Left lung (tissue), 10 donors: Measurements from ENCODE around the gene CTNND2. TPM values are rescaled to one million over a fixed set of nuclear protein-coding genes. Genes with fewer than 3 reads are reported as not detected.

Source experiments
- ATAC-seq: fragments of 200-7000 bp; cut with Tn5 transposase; one replicate; pipeline ENCODE4 v1.9.1; 2020; ENCODE audit warnings: moderate library complexity
- DNase-seq, 4 donors: peaks; one replicate each; pipeline ENCODE4 v3.0.0-alpha.2; 2013 to 2020
- H3K27ac ChIP-seq, 2 donors: fragments of 200-600 bp; sonication (generic) in 1 of 2; one replicate each; pipeline versions ENCODE4 v1.5.0 to v1.8.0; 2020 to 2021
- H3K27me3 ChIP-seq, 2 donors: fragments of 200-600 bp; sonication (generic) in 1 of 2; one replicate each; pipeline versions ENCODE4 v1.5.0 to v1.8.0; 2020 to 2021
- H3K36me3 ChIP-seq, 2 donors: fragments of 200-600 bp; sonication (generic) in 1 of 2; one replicate each; pipeline versions ENCODE4 v1.5.0 to v1.8.0; 2020 to 2021
- H3K4me1 ChIP-seq, 2 donors: fragments of 200-600 bp; one replicate each; pipeline ENCODE4 v1.8.0; 2021
- H3K4me3 ChIP-seq, 2 donors: fragments of 200-600 bp; sonication (generic) in 1 of 2; one replicate each; pipeline versions ENCODE4 v1.5.0 to v1.8.0; 2020 to 2021; ENCODE audit warnings: mild to moderate bottlenecking in 1 of 2
- H3K9me3 ChIP-seq, 2 donors: fragments of 200-600 bp; sonication (generic) in 1 of 2; one replicate each; pipeline versions ENCODE4 v1.5.0 to v1.8.0; 2020 to 2021
- CTCF ChIP-seq, 2 donors: fragments of 200-600 bp; sonication (generic) in 1 of 2; IDR thresholded peaks; one replicate each; pipeline versions ENCODE4 v1.5.0 to v1.8.0; 2021; ENCODE audit warnings: antibody characterized with exemption in 2 of 2
- intact Hi-C, 2 donors: fragments of 100-400 bp; cut with DNase I; formaldehyde crosslinking; loops; one replicate each; pipeline versions ENCODE4 v1.11.2 to v1.14.2; 2022
- polyA plus RNA-seq, 6 donors: library from polyadenylated mRNA; unstranded; fragments of 120-200 nt; gene quantifications; one replicate each; pipeline ENCODE4 v1.2.1, GENCODE V29; 2013; ENCODE audit not compliant: insufficient read length in 6 of 6
- total RNA-seq, 2 donors: library from RNA; stranded (reverse); fragmentation: NEBNext Ultra II Directional; extraction: Animal tissue kit (Norgen Biotek cat#: 25700); gene quantifications; one replicate each; pipeline ENCODE4 v1.2.1, GENCODE V29; 2021
- donor health status: DM: no; HTN: yes; CAD: no.
- donor health status: DM: no; HTN: no; CAD: no.

CTNND2 gene
- total and polyA plus RNA-seq, 8 donors = 1.2 to 4.2 (median 2.2) TPM; not detected in 1

GRCh38 chr5:11273180-11273903 lies 630.9 kb downstream of the CTNND2 start:
- H3K27ac ChIP-seq = no peak overlapping the region
- H3K9me3 ChIP-seq = no peaks in the 10 kb centered on the region
- no peak for TF ChIP-seq CTCF (IDR thresholded peaks at IDR 0.05)
- intact Hi-C loops = no loop called here
- H3K36me3 ChIP-seq = no peaks in the 10 kb centered on the region
- H3K4me1 ChIP-seq = no peaks in the 10 kb centered on the region
- no peak overlapping the region for H3K4me3 ChIP-seq
- no peak for ATAC-seq
- peak in 1 of 4 donors; percentile 3 for DNase-seq
- no peaks in the 10 kb centered on the region for H3K27me3 ChIP-seq

- Histone ChIP-seq H3K9me3 (no peaks in the 10 kb centered on the region), H3K36me3 (no peaks in the 10 kb centered on the region), H3K27me3 (no peaks in the 10 kb centered on the region), H3K4me1 (no peaks in the 10 kb centered on the region), H3K4me3 (no peak overlapping the region), H3K27ac (no peak overlapping the region)
- no peak for ATAC-seq
- intact Hi-C loops = loop anchor here in 1 of 2 donors (10.0 kb wide), 1 partner anchor 225 kb away; no protein-coding TSS in a partner anchor
- no peak for TF ChIP-seq CTCF (IDR thresholded peaks at IDR 0.05)
- DNase-seq = no peak
Measured at GRCh38 chr5:11269515-11269914, 634.7 kb downstream of the CTNND2 start.

DNA sequence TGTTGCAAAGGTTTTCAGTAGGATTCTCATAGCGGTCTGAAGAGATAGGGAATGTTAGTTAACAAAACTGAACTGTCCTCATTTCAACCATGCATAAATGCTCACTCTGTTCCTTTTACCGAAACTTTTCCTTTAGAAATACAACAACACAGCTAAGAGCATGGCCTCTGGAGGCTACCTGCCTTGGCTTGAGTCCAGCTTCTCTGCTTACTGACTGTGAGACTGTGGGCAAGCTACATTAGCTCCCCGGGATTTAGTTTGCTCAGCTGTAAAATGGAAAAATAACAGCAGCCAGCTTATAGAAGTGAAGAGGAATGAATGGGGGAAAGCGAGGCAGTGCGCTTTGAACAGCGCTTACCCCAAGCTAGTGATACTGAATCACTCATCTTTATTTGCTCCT lies 635.4 kb downstream of the CTNND2 start:
- Histone ChIP-seq H3K4me1 (no peaks in the 10 kb centered on the region), H3K27ac (no peak overlapping the region), H3K4me3 (no peak overlapping the region), H3K36me3 (no peaks in the 10 kb centered on the region), H3K9me3 (no peaks in the 10 kb centered on the region), H3K27me3 (no peaks in the 10 kb centered on the region)
- no peak for ATAC-seq
- TF ChIP-seq CTCF (IDR thresholded peaks at IDR 0.05) = no peak
- peak in 1 of 4 donors; percentile 2 for DNase-seq
- intact Hi-C loops = loop anchor here in 1 of 2 donors (10.0 kb wide), 1 partner anchor 226 kb away; no protein-coding TSS in a partner anchor

- Histone ChIP-seq H3K4me3 (no peak overlapping the region), H3K36me3 (no peaks in the 10 kb centered on the region), H3K27me3 (no peaks in the 10 kb centered on the region), H3K9me3 (no peaks in the 10 kb centered on the region), H3K27ac (no peak overlapping the region), H3K4me1 (no peaks in the 10 kb centered on the region)
- DNase-seq (no peak), ATAC-seq (no peak)
- no peak for TF ChIP-seq CTCF (IDR thresholded peaks at IDR 0.05)
- intact Hi-C loops = loop anchor here in 1 of 2 donors (10.0 kb wide), 1 partner anchor 228 kb away; no protein-coding TSS in a partner anchor
Measured at GRCh38 chr5:11266331-11266730, 637.9 kb downstream of the CTNND2 start.

DNA sequence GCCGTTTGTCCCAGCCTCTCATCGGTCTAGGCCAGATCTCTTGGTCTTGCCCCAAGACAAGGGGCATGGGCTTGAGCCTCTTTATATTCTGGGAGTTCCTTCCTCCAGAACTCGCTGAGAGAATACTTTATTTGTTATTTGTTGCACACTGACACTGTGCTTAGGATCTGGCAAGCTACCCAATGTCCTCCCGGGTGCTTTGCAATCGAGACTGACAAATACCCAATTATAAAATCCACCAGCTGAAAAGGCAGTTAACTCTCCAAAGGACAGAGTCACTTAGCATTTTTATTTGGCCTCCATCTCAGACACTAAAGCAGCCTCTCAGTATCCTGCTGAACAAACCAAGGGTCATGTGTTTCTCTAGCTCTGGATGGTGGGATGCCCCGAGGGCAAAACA lies 643.0 kb downstream of the CTNND2 start:
- DNase-seq (no peak), ATAC-seq (no peak)
- Histone ChIP-seq H3K4me3 (no peak overlapping the region), H3K4me1 (no peaks in the 10 kb centered on the region), H3K36me3 (no peaks in the 10 kb centered on the region), H3K9me3 (no peaks in the 10 kb centered on the region), H3K27ac (no peak overlapping the region), H3K27me3 (no peaks in the 10 kb centered on the region)
- intact Hi-C loops = loop anchor here in 1 of 2 donors (10.0 kb wide), 1 partner anchor 234 kb away; no protein-coding TSS in a partner anchor
- TF ChIP-seq CTCF (IDR thresholded peaks at IDR 0.05) = no peak
